Suprapubic skin (tissue), 4 donors: ENCODE results near the gene ORAI2. TPM values are rescaled to one million over a fixed set of nuclear protein-coding genes. Genes with fewer than 3 reads are reported as not detected.
A peak's percentile ranks its signal among the peaks of the same experiment; 100 is the strongest.
"Not testable (repeated sequence)": the region's sequence is repeated elsewhere in the genome, so short reads cannot be mapped to it uniquely, and the experiment has no call there.

Experiments used
- DNase-seq, 2 donors: peaks; one replicate each; pipeline ENCODE4 v3.0.0-alpha.2; 2019; ENCODE audit warnings: low spot score in 2 of 2
- H3K27ac ChIP-seq: fragments of 200-600 bp; sonication (generic); one replicate; pipeline ENCODE4 v1.5.1; 2019
- H3K27me3 ChIP-seq: fragments of 200-600 bp; sonication (generic); one replicate; pipeline ENCODE4 v1.5.1; 2019
- H3K36me3 ChIP-seq: fragments of 200-600 bp; sonication (generic); one replicate; pipeline ENCODE4 v1.5.1; 2019
- H3K4me1 ChIP-seq: fragments of 200-600 bp; sonication (generic); one replicate; pipeline ENCODE4 v1.5.1; 2019
- H3K4me3 ChIP-seq: fragments of 200-600 bp; sonication (generic); one replicate; pipeline ENCODE4 v1.5.1; 2019; ENCODE audit warnings: mild to moderate bottlenecking
- H3K9me3 ChIP-seq: fragments of 200-600 bp; sonication (generic); one replicate; pipeline ENCODE4 v1.5.1; 2019
- WGBS: methylation state at CpG from one replicate; pipeline ENCODE4 v1.1.5; 2018; 5-methylcytosine and 5-hydroxymethylcytosine counted together
- total RNA-seq, 4 donors: library from RNA; depleted of rRNA; stranded (reverse); fragments of >200 nt; gene quantifications; one replicate each; pipeline ENCODE4 v1.1.0, GENCODE V29; 2016

ORAI2 gene
- total RNA-seq, 4 donors from 2014 or later, result 4.3 to 7.0 (median 5.0) TPM

GRCh38 chr7:102498321-102498720 is 64.9 kb downstream of the ORAI2 start:
- peak in 1 of 2 donors; percentile 27 for DNase-seq
- WGBS, result 91% methylated on average over 15 of the region's 16 CpGs
- H3K9me3 ChIP-seq, H3K27me3 ChIP-seq, H3K36me3 ChIP-seq, H3K27ac ChIP-seq, H3K4me1 ChIP-seq, H3K4me3 ChIP-seq: not testable (repeated sequence)

DNA sequence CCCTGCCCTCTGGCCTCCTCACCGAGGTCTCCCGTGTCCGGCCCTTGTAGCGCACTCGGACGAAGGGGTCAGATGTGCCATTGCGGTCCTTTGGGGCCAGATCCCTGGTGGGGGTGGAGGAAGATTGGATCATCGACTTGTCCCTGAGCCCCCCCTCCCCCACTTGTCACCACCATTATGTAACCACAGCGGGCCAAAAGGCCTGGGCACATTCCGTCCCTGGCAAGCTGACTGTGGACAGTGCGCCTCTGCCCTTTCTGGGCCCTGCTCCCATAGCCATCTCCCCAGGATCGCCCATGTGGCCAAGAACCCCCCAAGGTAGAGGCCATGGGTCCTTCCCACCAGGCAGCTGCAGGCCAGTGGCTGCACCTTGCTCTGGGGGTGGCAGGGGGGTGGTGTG is 69.8 kb downstream of the ORAI2 start:
- not testable (repeated sequence) for H3K4me1 ChIP-seq, H3K9me3 ChIP-seq, H3K27me3 ChIP-seq, DNase-seq, H3K36me3 ChIP-seq, H3K4me3 ChIP-seq, H3K27ac ChIP-seq
- no CpG with 5 or more reads among the region's 12 CpGs for WGBS

GRCh38 chr7:102505298-102506185 is 72.2 kb downstream of the ORAI2 start:
- not testable (repeated sequence) for H3K27me3 ChIP-seq, H3K27ac ChIP-seq, H3K4me1 ChIP-seq, H3K9me3 ChIP-seq, H3K36me3 ChIP-seq, H3K4me3 ChIP-seq
- peak in 1 of 2 donors; percentile 34 for DNase-seq
- WGBS, result no CpG with 5 or more reads among the region's 24 CpGs

Other genes starting within 250 kb of the ORAI2 start
- 1 to 10 TPM; 5.1 to 6.5 (median 5.6) TPM for gene SH2B2, start 146.7 kb upstream of the ORAI2 start, total RNA-seq
- gene SPDYE6, start 77.1 kb upstream of the ORAI2 start, total RNA-seq, result not detected
- gene PRKRIP1, start 37.2 kb upstream of the ORAI2 start, total RNA-seq, result 10 to 100 TPM; 21.5 to 54.7 (median 23.3) TPM
- 10 to 100 TPM; 17.9 to 41.1 (median 26.7) TPM for gene ALKBH4, start 31.3 kb downstream of the ORAI2 start, total RNA-seq
- 10 to 100 TPM in 3 of 4 donors, 1 to 10 TPM in 1; 9.8 to 19.2 (median 16.4) TPM for gene LRWD1, start 31.4 kb downstream of the ORAI2 start, total RNA-seq
- 10 to 100 TPM in 3 of 4 donors, 1 to 10 TPM in 1; 9.5 to 29.0 (median 19.3) TPM for gene POLR2J, start 45.3 kb downstream of the ORAI2 start, total RNA-seq
- gene RASA4B, start 84.2 kb downstream of the ORAI2 start, total RNA-seq, result 10 to 100 TPM; 26.5 to 30.7 (median 28.4) TPM
- 10 to 100 TPM in 2 of 4 donors, 1 to 10 TPM in 2; 7.8 to 24.4 (median 11.5) TPM for gene UPK3BL2, start 110.1 kb downstream of the ORAI2 start, total RNA-seq
- under 1 TPM in 1 of 4 donors, not detected in 3; 0.64 TPM for gene SPDYE2, start 117.7 kb downstream of the ORAI2 start, total RNA-seq
- 10 to 100 TPM; 11.3 to 28.5 (median 27.3) TPM for gene POLR2J3, start 139.0 kb downstream of the ORAI2 start, total RNA-seq
- 10 to 100 TPM; 16.4 to 33.9 (median 23.6) TPM for gene RASA4, start 183.2 kb downstream of the ORAI2 start, total RNA-seq
- gene UPK3BL1, start 209.2 kb downstream of the ORAI2 start, total RNA-seq, result 10 to 100 TPM; 24.2 to 57.0 (median 48.1) TPM
- not detected for gene SPDYE2B, start 216.7 kb downstream of the ORAI2 start, total RNA-seq
- gene POLR2J2, start 238.1 kb downstream of the ORAI2 start, total RNA-seq, result 1 to 10 TPM; 1.0 to 5.1 (median 3.1) TPM